Inferior parietal cortex (tissue), 1 donor: ENCODE measurements around the gene DNLZ.
"Not testable (repeated sequence)": the region's sequence is repeated elsewhere in the genome, so short reads cannot be mapped to it uniquely, and the experiment has no call there.

ENCODE experiments used
- DNase-seq: peaks from one replicate; pipeline ENCODE4 v3.0.0-alpha.2; 2016; ENCODE audit errors: extremely low spot score

Gene DNLZ

DNA sequence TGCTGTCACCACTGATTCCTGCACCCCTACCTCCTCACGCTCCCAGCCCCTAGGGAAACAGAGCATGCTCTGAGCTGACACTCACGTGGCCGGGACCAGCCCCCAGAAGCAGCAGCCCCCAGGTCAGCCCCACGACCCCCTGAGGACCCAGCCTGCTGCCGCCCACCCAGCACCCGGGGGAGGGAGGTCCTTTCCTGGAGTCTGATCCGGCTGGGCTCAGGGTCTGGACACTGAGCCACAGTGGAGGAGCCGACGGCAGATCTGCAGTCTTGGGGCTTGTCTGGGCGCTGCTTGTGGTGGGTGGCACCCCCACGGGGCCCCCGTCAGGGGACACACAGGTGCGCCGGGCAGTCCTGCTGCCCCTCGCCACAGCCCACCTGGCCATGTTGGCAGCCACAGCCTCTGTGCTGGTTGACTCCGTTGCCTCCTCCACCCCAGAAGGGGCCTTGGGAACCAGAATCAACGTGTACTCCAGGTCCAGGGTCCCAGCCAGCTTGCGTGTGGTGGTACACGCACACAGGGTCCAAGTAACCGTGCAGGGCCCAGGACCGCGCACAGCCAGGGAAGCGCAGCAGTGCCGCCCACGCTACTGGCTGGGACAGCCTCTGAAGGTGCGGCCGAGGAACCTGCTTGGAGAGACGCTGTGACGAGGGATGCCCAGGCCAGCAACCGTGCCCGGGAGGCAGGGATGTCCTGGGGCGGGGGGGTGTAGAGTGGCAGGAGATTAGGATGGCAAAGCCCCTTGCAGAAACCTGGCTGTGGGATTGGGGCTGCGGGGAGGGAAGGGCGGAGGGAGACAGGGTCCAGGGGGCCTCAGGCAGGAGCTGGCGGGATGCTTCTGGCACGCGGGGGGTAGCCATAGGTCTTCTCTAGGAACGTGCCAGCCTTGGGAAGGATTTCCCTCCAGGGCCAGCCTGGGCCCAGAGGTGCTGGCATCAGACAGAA, 3.5 kb downstream of the DNLZ start:
- DNase-seq, result no peak

DNA sequence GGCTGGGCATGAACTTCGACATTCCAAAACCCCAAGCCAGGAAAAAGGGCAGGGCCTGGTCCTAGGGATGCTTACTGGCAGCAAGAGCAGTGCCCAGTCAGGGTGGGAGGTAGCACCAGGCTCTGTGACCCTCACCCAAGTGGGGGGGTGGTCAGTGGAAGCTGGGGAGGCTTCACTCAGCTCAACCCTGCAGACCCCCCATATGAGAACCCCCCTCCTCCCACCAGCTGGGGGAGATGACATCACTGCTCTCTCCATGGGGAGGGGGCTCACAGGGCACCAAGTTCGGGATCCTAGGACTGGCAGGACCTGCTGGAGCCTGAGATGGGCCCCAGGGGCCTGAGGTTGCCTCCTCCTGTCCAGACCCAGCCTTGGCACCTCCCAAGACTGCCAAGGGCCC, 4.7 kb downstream of the DNLZ start:
- DNase-seq, result no peak

DNA sequence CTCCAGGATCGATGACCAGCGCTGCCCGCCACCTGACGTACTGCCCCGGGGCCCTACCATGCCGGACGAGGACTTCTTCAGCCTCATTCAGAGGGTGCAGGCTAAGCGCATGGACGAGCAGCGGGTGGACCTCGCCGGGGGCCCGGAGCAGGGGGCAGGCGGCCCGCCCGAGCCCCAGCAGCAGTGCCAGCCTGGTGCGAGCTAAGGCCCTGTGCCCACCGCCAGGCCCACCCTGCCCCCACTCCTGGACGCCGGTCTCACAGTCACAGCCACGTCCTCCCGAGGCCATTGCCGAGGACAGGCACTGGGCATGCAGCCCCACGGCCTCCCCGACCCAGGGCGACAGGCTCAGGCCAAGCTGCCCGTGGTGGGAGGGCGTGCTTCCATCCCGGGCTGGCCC, 5.5 kb downstream of the DNLZ start:
- DNase-seq, result no peak

DNA sequence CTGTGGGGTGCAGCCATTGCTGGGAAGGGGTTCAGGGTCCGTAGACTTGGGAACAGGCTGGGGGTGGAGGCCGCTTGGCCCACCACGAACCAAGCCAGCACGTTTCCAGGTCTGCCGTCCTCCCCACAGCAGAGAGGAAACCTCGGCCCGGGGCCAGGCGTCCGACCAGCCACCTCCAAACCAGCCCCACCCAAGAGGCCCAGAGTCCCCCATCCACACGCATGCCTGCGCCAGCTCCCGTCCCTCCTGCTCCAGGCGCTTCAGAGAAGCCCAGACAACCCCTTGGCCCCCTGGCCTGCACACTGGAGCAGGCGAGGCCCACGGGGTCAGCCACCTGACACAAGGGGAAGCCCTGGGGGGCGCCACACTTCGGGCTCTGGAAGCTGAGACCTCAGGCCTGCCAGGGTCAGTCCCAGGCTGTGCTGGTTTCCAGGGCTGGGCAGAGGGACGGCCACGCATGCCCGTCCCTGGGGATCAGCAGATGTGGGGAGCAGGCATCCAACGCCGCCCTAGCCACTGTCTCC, 6.3 kb downstream of the DNLZ start:
- DNase-seq, result no peak

DNA sequence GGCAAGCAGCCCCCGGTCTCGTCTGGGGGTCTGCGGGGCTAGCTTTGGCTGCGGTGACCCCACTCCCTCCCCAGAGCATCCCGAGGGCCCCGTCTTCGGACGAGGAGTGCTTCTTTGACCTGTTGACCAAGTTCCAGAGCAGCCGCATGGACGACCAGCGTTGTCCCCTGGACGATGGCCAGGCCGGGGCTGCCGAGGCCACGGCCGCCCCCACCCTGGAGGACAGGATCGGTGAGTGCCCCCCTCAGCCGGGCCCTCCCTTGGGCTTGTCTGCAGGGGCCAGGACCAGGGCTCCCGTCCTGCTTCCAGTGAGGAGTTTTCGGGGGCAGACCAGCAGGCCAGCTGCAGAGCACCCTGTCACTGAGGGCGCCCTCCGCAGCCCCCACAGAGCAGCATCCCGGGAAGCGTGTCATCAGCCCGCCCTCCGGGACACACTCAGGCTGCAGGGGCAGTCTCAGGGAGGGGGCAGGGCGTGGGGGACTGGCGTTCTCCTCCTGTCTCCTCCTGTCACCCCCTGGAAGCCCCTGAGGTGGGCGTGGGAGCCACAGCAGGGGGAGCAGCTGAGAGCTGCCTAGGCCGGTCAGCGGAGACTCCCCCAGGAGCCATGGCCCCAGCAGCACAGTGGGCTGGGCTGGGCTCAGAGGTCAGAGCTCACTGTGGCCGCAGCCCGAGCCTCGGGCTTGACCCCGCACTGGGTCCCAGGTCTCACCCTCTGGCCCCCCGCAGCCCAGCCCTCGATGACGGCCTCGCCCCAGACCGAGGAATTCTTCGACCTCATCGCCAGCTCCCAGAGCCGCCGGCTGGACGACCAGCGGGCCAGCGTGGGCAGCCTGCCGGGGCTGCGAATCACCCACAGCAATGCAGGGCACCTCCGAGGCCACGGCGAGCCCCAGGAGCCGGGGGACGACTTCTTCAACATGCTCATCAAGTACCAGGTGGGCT, 7.7 kb downstream of the DNLZ start:
- DNase-seq, result no peak

DNA sequence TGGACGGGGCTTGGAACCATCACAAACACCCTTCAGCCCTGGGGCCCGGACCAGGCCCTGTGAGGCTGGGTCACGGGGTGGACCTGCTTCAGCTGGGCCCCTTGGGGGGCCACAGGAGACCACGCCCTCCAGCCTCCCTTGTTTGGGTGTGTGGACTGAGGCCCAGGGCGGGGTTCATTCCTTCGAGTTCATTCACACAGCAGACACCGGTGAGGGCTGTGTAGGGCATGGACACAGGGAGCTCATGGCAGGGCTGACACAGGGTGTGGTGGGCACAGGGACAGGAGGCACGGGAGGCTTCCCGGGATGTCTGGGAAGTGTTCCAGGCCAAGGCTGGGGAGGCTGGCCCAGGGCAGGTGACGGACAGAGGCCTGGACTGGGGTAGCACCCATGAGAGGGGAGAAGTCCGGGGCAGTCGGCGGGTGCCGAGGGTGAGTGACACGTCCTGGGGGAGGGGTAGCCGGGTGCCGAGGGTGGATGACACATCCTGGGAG, 8.9 kb downstream of the DNLZ start:
- no peak for DNase-seq

DNA sequence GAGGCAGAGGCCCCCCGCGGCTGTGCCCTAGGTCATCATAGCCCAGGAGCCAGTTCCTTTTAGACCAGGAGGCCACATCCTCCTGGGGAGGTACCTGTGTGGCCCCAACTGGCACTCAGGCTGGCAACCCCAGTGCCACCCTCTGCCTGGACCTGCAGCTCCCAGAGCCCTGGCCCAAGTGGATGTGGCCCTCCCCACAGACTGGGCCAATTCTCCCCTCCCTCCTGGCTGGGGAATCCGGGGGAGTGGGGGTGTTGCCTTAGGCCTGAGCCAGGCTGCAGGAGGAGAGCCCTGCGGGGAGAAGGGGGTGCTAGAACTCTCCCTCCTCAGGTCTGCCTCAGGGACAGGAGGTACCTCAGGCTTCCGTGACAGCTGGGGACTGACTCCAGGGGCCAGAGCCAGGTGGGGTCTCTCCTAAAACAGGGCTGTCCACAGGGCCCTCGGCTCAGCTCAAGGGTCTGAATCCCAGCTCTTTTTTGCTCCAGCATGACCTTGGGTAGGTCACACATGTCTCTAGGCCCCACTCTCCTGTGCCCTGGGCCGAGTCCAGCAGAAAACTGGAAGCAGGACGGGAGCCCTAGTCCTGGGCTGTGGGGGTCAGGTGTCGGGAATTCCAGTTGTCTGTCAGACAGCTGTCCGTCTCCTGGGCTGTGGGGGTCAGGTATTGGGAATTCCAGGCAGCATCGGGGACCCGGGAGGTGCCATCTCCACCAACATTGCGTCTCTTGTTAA, 9.6 kb downstream of the DNLZ start:
- no peak for DNase-seq

DNA sequence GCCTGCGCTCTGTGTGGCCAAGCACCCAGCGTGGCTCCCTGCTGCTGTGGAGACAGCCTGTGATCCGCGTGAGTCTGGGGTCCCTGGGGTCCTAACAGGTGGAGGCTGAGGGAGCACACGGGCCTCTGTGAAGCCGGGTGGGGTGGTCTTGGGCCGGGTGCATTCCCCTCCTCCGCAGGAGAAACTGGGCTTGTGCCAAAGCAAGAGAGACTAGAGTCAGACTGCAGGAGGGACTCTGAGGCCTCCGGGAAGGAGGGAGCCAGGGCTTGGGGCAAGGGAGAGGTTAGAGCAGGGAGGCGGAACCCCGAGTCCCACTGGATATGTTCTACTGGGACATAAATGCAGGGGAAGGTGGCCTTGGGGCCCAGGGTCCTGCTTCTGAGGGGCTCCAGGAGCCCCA, 10.5 kb downstream of the DNLZ start:
- DNase-seq, result no peak

DNA sequence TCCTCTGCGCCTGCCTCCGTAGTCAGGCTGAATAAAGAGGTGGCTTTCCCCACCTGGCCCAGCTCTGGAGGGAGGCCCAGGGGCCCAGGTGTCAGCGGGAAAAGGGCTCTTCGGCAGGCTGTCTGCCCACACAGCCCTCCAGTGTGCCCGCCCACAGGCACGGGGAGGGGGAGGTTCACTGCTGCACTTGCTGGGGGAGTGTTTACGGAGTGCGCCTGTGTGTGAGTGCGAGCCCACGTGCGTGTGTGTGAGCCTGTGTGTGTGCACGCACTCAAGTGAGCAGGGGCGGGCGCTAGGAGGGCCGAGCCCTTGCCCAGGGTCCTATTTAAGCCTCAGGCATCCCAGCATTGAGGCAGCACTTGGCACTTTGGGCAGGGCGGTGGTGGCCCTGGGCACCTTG, 10.9 kb downstream of the DNLZ start:
- no peak for DNase-seq

DNA sequence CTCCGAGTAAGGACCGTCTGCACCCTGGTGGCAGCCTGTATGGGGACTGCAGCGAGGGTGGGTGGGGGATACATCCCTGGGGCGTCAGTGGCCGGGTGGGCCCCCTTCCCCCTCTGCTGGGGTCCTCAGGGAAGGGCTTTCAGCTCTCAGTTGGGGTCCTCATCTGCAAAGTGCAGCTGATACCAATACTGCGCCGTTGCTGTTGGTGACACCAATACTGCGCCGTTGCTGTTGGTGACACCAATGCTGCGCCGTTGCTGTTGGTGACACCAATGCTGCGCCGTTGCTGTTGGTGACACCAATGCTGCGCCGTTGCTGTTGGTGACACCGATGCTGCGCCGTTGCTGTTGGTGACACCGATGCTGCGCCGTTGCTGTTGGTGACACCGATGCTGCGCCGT, 11.7 kb downstream of the DNLZ start:
- not testable (repeated sequence) for DNase-seq

DNA sequence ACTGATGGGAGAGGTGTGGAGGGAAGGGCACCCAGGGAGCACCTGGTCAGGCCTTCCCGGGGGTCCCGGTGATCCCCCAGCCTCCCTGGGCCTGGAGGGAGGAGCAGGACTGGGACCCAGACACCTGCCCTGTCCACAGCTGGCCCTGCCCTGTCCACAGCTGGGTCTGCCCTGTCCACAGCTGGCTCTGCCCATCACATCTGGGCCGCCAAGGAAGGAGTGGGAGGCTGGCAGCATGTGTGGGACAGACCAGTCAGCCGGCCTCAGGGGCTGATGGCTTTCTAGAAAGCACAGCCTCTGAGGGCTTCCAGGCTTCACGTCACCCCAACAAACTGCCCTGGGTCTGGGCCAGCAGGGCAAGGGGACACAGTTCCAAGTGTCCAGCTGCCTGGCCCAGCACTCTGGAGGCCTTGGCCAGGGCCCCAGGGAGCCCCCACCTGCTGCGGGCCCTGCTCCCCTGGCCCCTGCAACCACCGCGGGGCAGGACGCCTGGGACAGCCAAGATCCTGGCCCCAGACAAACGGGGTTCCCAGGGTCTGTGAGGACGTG, 12.2 kb downstream of the DNLZ start:
- no peak for DNase-seq

DNA sequence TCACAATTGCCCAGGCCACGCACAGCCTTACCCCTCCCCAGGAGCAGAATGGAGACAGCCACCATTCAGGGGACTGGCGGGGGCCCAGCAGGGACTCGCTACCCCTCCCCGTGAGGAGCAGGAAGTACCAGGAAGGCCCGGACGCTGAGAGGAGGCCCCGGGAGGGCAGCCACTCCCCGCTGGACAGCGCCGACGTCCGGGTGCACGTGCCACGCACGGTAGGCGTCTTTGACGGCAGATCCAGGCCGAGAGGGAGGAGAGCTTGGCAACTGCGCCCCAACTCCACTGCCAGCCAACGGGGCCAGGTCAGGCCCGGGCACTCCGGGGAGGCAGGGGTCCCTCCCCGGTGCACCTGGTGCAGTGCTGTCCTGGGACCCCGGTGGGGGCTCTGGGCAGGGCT, 14.0 kb downstream of the DNLZ start:
- DNase-seq, result no peak

DNA sequence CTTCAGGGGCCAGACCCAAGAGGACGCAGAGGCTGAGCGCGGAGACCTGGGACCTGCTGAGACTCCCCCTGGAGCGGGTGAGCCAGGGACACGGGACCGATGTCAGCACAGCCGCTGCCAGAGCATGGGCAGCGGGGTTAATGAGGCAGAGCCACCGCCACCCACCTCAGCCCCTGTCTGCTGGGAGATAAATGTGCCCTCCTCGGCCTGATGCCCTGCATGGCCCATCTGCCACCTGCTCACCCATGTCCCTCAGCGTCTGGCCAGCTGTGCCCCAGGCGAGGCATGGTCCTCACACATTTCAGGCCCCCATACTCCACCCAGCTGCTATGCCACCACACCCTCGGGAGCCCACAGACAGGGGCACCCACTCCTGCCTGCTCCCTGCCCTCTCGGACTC, 14.9 kb downstream of the DNLZ start:
- no peak for DNase-seq

DNA sequence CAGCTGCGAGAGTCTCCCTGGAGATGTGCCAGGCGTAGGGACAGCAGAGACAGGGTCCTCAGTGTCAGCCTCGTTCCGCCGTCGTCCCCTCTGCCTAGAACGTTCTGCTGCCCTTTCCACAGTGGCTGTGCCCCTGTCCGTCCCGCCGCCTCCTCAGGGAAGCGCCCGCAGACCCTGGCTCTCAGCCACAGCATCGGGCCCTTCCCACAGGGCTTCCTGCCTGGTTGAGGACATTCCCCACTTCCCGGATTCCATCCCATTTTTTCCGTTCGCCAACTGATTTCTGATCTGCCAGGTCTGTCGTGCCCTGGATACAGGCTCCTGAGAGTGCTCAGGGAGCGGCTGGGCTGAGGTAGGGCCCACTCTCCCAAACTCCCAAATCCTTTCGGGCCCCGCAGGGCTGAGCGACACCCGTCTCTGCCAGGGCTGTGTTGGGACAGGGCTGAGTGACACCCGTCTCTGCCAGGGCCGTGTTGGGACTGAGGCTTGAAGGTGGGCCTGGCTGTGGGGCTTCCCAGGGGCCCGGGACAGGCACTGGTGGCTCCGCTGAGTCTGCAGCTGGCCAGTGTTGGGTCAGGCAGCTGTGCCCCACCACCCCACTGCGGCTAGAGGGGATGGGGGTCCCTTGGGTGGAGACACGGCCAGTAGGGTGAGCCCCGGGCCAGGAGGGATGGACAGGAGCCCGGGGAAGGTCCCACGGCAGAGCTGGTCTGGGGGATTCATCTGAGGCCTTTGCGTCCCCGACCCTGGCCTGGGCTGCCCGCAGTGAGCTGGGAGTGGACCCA, 15.9 kb downstream of the DNLZ start:
- no peak for DNase-seq

DNA sequence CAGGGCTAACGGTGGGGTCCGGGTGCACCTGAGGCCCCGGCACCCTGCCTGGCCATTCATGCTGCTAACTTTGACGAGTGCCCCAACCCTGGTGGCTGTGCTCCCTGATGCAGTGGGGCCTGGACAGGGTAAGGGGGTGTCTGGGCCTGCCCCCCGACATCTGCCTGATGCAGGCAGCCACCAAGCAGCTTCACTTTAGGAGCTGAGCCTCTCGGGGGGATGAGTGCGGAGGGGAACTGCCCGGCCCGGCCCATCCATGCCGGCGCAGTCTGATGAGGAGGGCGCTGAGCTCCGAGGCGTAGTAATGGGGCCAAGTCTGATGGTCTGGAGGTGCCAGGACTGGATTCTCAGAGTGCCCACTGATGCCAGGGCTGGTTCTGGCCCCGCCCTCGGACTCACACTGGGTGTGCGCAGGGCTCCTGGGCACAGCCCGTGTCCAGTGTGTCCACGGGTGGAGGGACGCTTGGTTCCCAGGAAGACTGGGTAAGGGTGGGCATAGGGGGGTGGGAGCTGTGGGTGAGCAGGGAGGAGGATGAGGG, 16.5 kb downstream of the DNLZ start:
- no peak for DNase-seq

DNA sequence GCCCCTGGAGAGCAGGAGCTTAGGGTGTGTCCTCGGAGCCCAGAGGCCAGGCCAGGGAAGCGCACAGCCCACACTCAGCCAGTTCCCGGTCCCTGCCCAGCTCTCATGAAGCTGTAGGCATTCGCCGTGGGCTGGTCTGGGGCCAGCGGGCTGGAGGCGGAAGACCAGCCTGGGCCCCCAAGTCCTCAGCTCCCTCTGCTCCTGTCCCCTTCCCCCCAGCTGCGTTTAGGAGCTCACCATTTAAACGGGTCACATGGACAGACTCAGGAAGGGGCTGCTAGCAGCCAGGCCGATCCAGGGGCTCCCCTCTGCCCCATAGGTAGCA, 17.4 kb downstream of the DNLZ start:
- DNase-seq, result no peak

DNA sequence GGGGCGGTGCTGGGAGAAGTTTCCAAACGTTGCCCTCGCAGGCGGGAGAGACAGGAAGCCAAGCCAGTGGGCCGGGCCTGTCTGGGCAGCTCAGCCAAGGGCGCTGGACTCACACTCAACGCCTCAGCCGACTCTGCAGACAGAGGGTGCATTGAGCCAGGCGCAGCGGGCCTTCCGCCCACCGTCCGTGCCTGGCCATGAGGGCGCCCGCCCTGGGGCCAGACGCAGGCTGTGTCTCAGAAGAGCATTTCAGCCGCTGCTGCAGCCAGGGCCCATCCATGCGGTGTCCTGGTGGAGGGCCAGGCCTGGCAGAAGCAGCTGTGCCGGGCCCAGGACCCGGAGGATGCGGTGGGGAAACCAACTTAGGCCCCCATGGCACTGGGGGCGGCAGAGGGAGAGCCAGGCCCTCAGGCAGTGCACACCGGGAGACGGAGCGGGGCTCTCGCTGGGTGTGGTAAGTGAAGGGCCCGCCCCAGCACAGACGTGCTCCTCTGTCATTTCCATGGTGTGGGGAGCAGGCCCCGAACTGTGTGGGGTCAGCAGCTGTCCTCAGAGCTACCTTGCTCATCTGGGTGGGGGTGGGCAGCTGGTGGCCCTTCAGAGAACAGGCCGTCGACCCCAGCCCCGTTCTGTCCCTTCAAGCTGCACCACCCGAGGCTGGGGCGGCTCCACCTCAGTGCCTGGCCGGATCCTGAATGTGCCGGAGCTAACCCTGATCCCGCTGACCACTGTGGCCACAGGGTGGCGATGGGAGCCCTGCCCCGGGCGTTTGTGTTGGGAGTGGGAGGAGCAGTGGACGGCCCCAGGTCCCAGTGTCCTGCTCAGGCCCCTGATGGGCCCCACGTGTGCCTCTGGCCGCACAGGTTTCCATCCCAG, 18.0 kb downstream of the DNLZ start:
- DNase-seq, result peak; percentile 63

DNA sequence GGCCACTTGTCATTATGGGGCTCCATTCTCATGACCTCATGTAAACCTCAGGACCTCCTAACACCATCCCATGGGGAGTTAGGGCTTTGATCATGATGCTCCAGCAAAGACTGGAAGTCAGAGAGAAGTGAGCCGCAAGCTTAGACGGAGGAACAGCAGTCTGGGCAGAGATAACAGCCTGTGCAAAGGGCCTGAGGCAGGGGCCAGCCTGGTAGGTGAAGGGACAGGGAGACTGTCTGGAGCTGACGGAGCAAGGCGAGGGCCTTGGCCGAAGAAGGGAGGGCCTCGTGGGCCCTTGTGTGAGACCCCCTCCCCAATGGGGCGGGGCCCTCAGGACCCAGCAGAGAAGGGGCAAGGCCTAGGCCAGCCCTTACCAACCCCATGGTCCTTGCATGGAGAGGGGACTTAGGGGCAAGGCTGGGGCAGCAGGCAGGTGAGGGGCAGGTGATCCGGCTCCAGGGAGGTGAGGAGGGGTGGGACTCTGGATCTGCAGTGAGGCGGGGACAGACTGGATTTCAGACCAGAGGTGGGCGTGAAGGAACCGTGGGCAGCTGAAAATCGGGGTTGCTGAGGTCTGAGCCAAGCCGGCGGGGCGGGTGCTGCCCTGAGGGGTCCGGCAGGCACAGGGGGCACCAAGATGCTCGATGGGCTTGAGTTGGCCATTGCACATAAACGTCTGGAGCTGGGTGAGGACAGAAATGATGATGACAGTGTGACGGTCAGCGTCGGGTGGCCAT, 18.8 kb downstream of the DNLZ start:
- DNase-seq, result no peak

DNA sequence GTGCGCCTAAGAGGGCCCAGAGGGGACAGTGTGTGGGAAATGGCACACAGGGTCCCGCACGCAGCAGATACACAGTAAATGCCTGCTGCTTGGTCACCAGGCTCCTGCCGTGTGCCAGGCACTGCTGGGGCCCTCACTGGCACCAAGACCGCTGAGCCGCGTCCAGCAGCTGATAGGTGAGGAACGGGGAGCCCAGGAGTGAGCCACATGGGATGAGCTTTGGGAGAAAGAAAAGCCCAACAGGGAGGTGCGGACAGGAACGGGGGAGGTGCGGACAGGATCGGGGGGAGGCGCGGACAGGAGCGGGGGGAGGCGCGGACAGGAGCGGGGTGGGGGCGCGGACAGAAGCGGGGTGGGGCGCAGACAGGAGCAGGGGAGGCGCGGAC, 19.7 kb downstream of the DNLZ start:
- DNase-seq, result no peak
